H1 (cell line): ENCODE results near the gene THAP2. TPM values are rescaled to one million over a fixed set of nuclear protein-coding genes. Genes with fewer than 3 reads are reported as not detected.

Experiments
- CTCF ChIA-PET: fragments of 300-600 bp; sonication (Branson Sonifier 250); formaldehyde crosslinking; loops from one replicate; lab custom pipeline; 2021; ENCODE audit not compliant: partially characterized antibody; lab: Charles Lee
- POLR2A ChIA-PET: fragments of 300-600 bp; sonication (Branson Sonifier 250); formaldehyde crosslinking; loops from one replicate; lab custom pipeline; 2021; ENCODE audit warnings: inconsistent platforms; ENCODE audit not compliant: partially characterized antibody; lab: Charles Lee
- DNase-seq, 2 experiments: peaks; one replicate each; pipeline versions ENCODE4 v3.0.0 to v3.0.0-alpha.2; 2010 to 2022; ENCODE audit warnings: low spot score in 2 of 2, low read depth in 1 of 2, mixed read lengths in 1 of 2
- FAIRE-seq: peaks from 2 replicates; lab custom pipeline; 2011; peaks lifted over from hg19 to GRCh38; lab: Jason Lieb, UNC
- H2AFZ ChIP-seq: 2 replicates; pipeline ENCODE4 v1.8.1; 2012; ENCODE audit warnings: low read length, inconsistent platforms
- H2AK5ac ChIP-seq: 2 replicates; pipeline ENCODE4 v1.6.1; 2013; ENCODE audit warnings: low read depth, low read length
- H2BK120ac ChIP-seq: replicated peaks from 2 replicates; pipeline ENCODE3; 2013; ENCODE audit warnings: low read depth, low read length, inconsistent platforms
- H2BK12ac ChIP-seq: 2 replicates; pipeline ENCODE4 v1.6.1; 2013; ENCODE audit warnings: low read depth, low read length
- H2BK15ac ChIP-seq: 2 replicates; pipeline ENCODE4 v1.6.1; 2013; ENCODE audit warnings: low read length
- H2BK20ac ChIP-seq: 2 replicates; pipeline ENCODE4 v1.6.1; 2013; ENCODE audit warnings: low read length
- H2BK5ac ChIP-seq: 2 replicates; pipeline ENCODE4 v1.6.1; 2013; ENCODE audit warnings: low read depth, low read length
- H3K14ac ChIP-seq: 2 replicates; pipeline ENCODE4 v1.6.1; 2013; ENCODE audit warnings: inconsistent platforms; ENCODE audit not compliant: insufficient read length
- H3K18ac ChIP-seq: 2 replicates; pipeline ENCODE4 v1.6.1; 2013; ENCODE audit warnings: low read length; ENCODE audit errors: extremely low read depth
- H3K23ac ChIP-seq: 2 replicates; pipeline ENCODE4 v1.6.1; 2013; ENCODE audit warnings: inconsistent platforms; ENCODE audit not compliant: insufficient read length
- H3K23me2 ChIP-seq: 2 replicates; pipeline ENCODE4 v1.6.1; 2013; ENCODE audit warnings: low read depth, low read length
- H3K27ac ChIP-seq: 2 replicates; pipeline ENCODE4 v1.6.1; 2011; ENCODE audit warnings: low read depth, low read length, inconsistent platforms
- H3K27me3 ChIP-seq, 4 experiments: replicated peaks in 1 of 4; 1 replicate in 1 of 4; 2 replicates in 3 of 4; pipeline versions ENCODE4 v1.6.1 to v1.8.1; 2011 to 2013; ENCODE audit warnings: low read length in 3 of 4, mild to moderate bottlenecking in 3 of 4, inconsistent platforms in 2 of 4, mixed read lengths in 2 of 4, moderate library complexity in 1 of 4; ENCODE audit not compliant: control insufficient read depth in 3 of 4, insufficient read depth in 3 of 4; ENCODE audit errors: extremely low read depth in 1 of 4
- H3K36me3 ChIP-seq, 4 experiments: 2 replicates each; pipeline versions ENCODE4 v1.6.1 to v1.8.1; 2011 to 2013; ENCODE audit warnings: mild to moderate bottlenecking in 4 of 4, low read length in 3 of 4, moderate library complexity in 2 of 4, control low read depth in 1 of 4, inconsistent platforms in 1 of 4; ENCODE audit not compliant: insufficient read depth in 4 of 4, control insufficient read depth in 2 of 4
- H3K4ac ChIP-seq: replicated peaks from 2 replicates; pipeline ENCODE3; 2013; ENCODE audit warnings: low read length, low read depth, mixed read lengths, inconsistent platforms; ENCODE audit not compliant: insufficient read length
- H3K4me1 ChIP-seq, 4 experiments: replicated peaks in 1 of 4; 1 replicate in 1 of 4; 2 replicates in 3 of 4; pipeline versions ENCODE4 v1.6.1 to v1.8.1; 2011 to 2013; ENCODE audit warnings: low read length in 3 of 4, inconsistent platforms in 2 of 4, mixed read lengths in 1 of 4; ENCODE audit not compliant: insufficient read depth in 4 of 4, control insufficient read depth in 3 of 4
- H3K4me2 ChIP-seq, 2 experiments: 2 replicates each; pipeline versions ENCODE4 v1.6.1 to v1.8.1; 2011 to 2013; ENCODE audit warnings: low read depth in 2 of 2, low read length in 2 of 2, control low read depth in 1 of 2, inconsistent platforms in 1 of 2, mild to moderate bottlenecking in 1 of 2; ENCODE audit not compliant: insufficient read depth in 1 of 2
- H3K4me3 ChIP-seq, 4 experiments: fragments of 200-600, 300-600 bp in 1 of 4; sonication (generic), shearing (Covaris generic), sonication (Bioruptor Twin) in 1 of 4; 2 replicates each; pipeline versions ENCODE4 v1.5.1 to v1.8.1; 2011 to 2016; ENCODE audit warnings: low read length in 4 of 4, low read depth in 3 of 4, control low read depth in 2 of 4, inconsistent platforms in 2 of 4, mild to moderate bottlenecking in 2 of 4, mixed read lengths in 1 of 4, moderate library complexity in 1 of 4; ENCODE audit not compliant: insufficient read depth in 2 of 4; ENCODE audit errors: extremely low read depth in 1 of 4
- H3K56ac ChIP-seq: replicated peaks from 2 replicates; pipeline ENCODE3; 2013; ENCODE audit warnings: low read depth, mild to moderate bottlenecking, mixed read lengths, low read length, inconsistent platforms; ENCODE audit not compliant: insufficient read length
- H3K79me1 ChIP-seq: 2 replicates; pipeline ENCODE4 v1.6.1; 2013; ENCODE audit warnings: low read depth, low read length, control low read depth
- H3K79me2 ChIP-seq, 2 experiments: 2 replicates each; pipeline versions ENCODE4 v1.6.1 to v1.8.1; 2012 to 2013; ENCODE audit warnings: low read length in 2 of 2, mild to moderate bottlenecking in 2 of 2, inconsistent platforms in 1 of 2; ENCODE audit not compliant: insufficient read depth in 2 of 2, control insufficient read depth in 1 of 2
- H3K9ac ChIP-seq, 4 experiments: replicated peaks in 1 of 4; 1 replicate in 1 of 4; 2 replicates in 3 of 4; pipeline versions ENCODE4 v1.6.1 to v1.8.1; 2011 to 2013; ENCODE audit warnings: low read depth in 3 of 4, low read length in 3 of 4, control low read depth in 2 of 4, mild to moderate bottlenecking in 2 of 4, moderate library complexity in 2 of 4, inconsistent platforms in 1 of 4; ENCODE audit errors: extremely low read depth in 1 of 4
- H3K9me3 ChIP-seq, 2 experiments: 2 replicates each; pipeline versions ENCODE4 v1.6.1 to v1.8.1; 2012 to 2013; ENCODE audit warnings: mild to moderate bottlenecking in 2 of 2, moderate library complexity in 2 of 2, control low read depth in 1 of 2, inconsistent platforms in 1 of 2, low read depth in 1 of 2, low read length in 1 of 2, mixed read lengths in 1 of 2; ENCODE audit not compliant: insufficient read depth in 2 of 2
- H4K20me1 ChIP-seq, 2 experiments: replicated peaks in 1 of 2; 2 replicates each; pipeline versions ENCODE3 to v1.8.1; 2011 to 2013; ENCODE audit warnings: inconsistent platforms in 2 of 2, low read length in 2 of 2, mild to moderate bottlenecking in 1 of 2; ENCODE audit not compliant: insufficient read depth in 2 of 2, control insufficient read depth in 1 of 2
- H4K5ac ChIP-seq: 2 replicates; pipeline ENCODE4 v1.6.1; 2013; ENCODE audit warnings: low read length, low read depth, mixed read lengths, inconsistent platforms; ENCODE audit not compliant: insufficient read length
- H4K8ac ChIP-seq: 2 replicates; pipeline ENCODE4 v1.8.0; 2013; ENCODE audit warnings: mild to moderate bottlenecking, moderate library complexity, low read length, inconsistent platforms; ENCODE audit not compliant: insufficient read depth; ENCODE audit errors: extremely low read depth
- H4K91ac ChIP-seq: replicated peaks from 2 replicates; pipeline ENCODE3; 2013; ENCODE audit warnings: low read length, mixed read lengths, inconsistent platforms; ENCODE audit not compliant: insufficient read length
- ATF2 ChIP-seq: IDR thresholded peaks from 2 replicates; pipeline ENCODE4 v1.6.1; 2012; ENCODE audit warnings: low read length, inconsistent platforms
- BRCA1 ChIP-seq: IDR thresholded peaks from 2 replicates; pipeline ENCODE4 v1.6.1; 2012; ENCODE audit warnings: low read depth, low read length, improper control_type of control experiment
- CHD1 ChIP-seq: IDR thresholded peaks from 2 replicates; pipeline ENCODE4 v1.6.1; 2012; ENCODE audit warnings: low read depth, low read length, improper control_type of control experiment
- CREB1 ChIP-seq: IDR thresholded peaks from 2 replicates; pipeline ENCODE4 v1.6.1; 2012; ENCODE audit warnings: inconsistent platforms
- GTF2F1 ChIP-seq: IDR thresholded peaks from 2 replicates; pipeline ENCODE4 v1.6.1; 2012; ENCODE audit warnings: low read depth, low read length, improper control_type of control experiment, borderline replicate concordance
- HDAC2 ChIP-seq, 2 experiments: fragments of 300-600 bp in 1 of 2; sonication (generic) in 1 of 2; IDR thresholded peaks; 2 replicates each; pipeline ENCODE4 v1.6.1; 2011 to 2012; ENCODE audit warnings: low read depth in 2 of 2, low read length in 2 of 2, mild to moderate bottlenecking in 2 of 2, moderate library complexity in 2 of 2, borderline replicate concordance in 1 of 2, inconsistent platforms in 1 of 2
- KDM5A ChIP-seq: fragments of 200-600 bp; IDR thresholded peaks from 2 replicates; pipeline ENCODE4 v1.7.1; 2012; ENCODE audit warnings: mild to moderate bottlenecking, low read length, inconsistent platforms, mixed read lengths
- RXRA ChIP-seq: IDR thresholded peaks from 2 replicates; pipeline ENCODE4 v1.6.1; 2011; ENCODE audit warnings: low read depth, mild to moderate bottlenecking, low read length, moderate library complexity; ENCODE audit not compliant: insufficient read depth
- ZNF274 ChIP-seq: IDR thresholded peaks from 2 replicates; pipeline ENCODE4 v1.7.0; 2012; ENCODE audit warnings: low read length, borderline replicate concordance; ENCODE audit errors: extremely low read depth
- WGBS, 2 experiments: shearing (Covaris generic) in 1 of 2; methylation state at CpG; one replicate each; pipeline versions ENCODE4 v1.1.6 to v1.1.7; 2013 to 2015; ENCODE audit warnings: low lambda C conversion rate in 2 of 2, mixed read lengths in 2 of 2, inconsistent platforms in 1 of 2, low coverage in 1 of 2, missing lambda C conversion rate in 1 of 2; ENCODE audit not compliant: insufficient replicate concordance in 2 of 2, insufficient coverage in 1 of 2, insufficient read length in 1 of 2; ENCODE audit errors: extremely low coverage in 1 of 2, missing lambda C conversion rate in 1 of 2; 5-methylcytosine and 5-hydroxymethylcytosine counted together
- polyA plus RNA-seq, 7 experiments: library from polyadenylated mRNA; depleted of rRNA in 3 of 7; stranded (reverse) in 5 of 7; unstranded in 2 of 7; fragments of >200 nt in 5 of 7; fragments of 200-250 nt in 2 of 7; gene quantifications; 1 replicate in 5 of 7; 2 replicates in 1 of 7; 4 replicates in 1 of 7; pipeline versions ENCODE4 v1.2.1 to v1.2.3, GENCODE V29; 2011 to 2013; ENCODE audit warnings: missing spikeins in 2 of 7, mixed read lengths in 2 of 7
- total RNA-seq: library from RNA; stranded (reverse); fragmentation: NEBNext Ultra II Directional; extraction: Animal tissue kit (Norgen Biotek cat#: 25700); gene quantifications from 2 replicates; pipeline ENCODE4 v1.2.1, GENCODE V29; 2021

The THAP2 gene
- total and polyA plus RNA-seq, 2 of the 8 experiments (the other 6 are each of a cell fraction or from before 2014, with no cell fraction given), result 1.8 to 5.3 TPM

- no peak overlapping the region for H2BK20ac ChIP-seq
- no peak overlapping the region for H2AFZ ChIP-seq
- 92% methylated on average over 2 of the region's 2 CpGs; no CpG with 5 or more reads in 1 of the 2 experiments for WGBS, 2 experiments
- peaks cover 0 to 3% of the 10 kb centered on the region in 2 experiments for H4K20me1 ChIP-seq
- H3K23ac ChIP-seq, result no peak overlapping the region
- DNase-seq (no peak), FAIRE-seq (no peak)
- no peak overlapping the region for H3K27ac ChIP-seq
- H3K56ac ChIP-seq, result no peak overlapping the region
- H3K79me2 ChIP-seq, result no peaks in the 10 kb centered on the region
- H2BK12ac ChIP-seq, result no peak overlapping the region
- no peak overlapping the region for H2BK15ac ChIP-seq
- no peaks in the 10 kb centered on the region for H3K4me1 ChIP-seq
- H4K91ac ChIP-seq, result no peak overlapping the region
- H3K36me3 ChIP-seq, result peaks cover 9 to 53% (median 36%) of the 10 kb centered on the region in 4 experiments
- no peak overlapping the region for H3K4me3 ChIP-seq
- H3K14ac ChIP-seq, result no peak overlapping the region
- ChIA-PET POLR2A (no interaction called here), CTCF (interaction anchor here (1.2 to 2.3 kb wide), 2 partner anchors 17 to 105 kb away, joined by 3 to 11 read pairs; no protein-coding TSS in a partner anchor)
- H2BK120ac ChIP-seq, result no peak overlapping the region
- no peak overlapping the region for H3K4me2 ChIP-seq
- H4K8ac ChIP-seq, result no peak overlapping the region
- no peak overlapping the region for H3K18ac ChIP-seq
- H3K4ac ChIP-seq, result no peak overlapping the region
- no peaks in the 10 kb centered on the region for H3K79me1 ChIP-seq
- H2AK5ac ChIP-seq, result no peak overlapping the region
- H3K23me2 ChIP-seq, result no peaks in the 10 kb centered on the region
- H3K9ac ChIP-seq, result peak overlapping the region in 1 of 4 experiments; percentile 34; a peak in 1 of 7 replicates
- no peak overlapping the region for H2BK5ac ChIP-seq
- H4K5ac ChIP-seq, result no peak overlapping the region
- no peaks in the 10 kb centered on the region for H3K27me3 ChIP-seq
- no peaks in the 10 kb centered on the region for H3K9me3 ChIP-seq
- no peak for TF ChIP-seq BRCA1
- TF ChIP-seq KDM5A, result no peak
- TF ChIP-seq GTF2F1, result no peak
- TF ChIP-seq ATF2, result no peak
- TF ChIP-seq ZNF274, result no peak
- TF ChIP-seq CREB1, result no peak
- TF ChIP-seq HDAC2 (IDR thresholded peaks at IDR 0.05; ENCODE audit: borderline replicate concordance in 1 of 2, low read depth in 2 of 2, low read length in 2 of 2), result no peak
- TF ChIP-seq RXRA, result no peak
- TF ChIP-seq CHD1, result no peak
Measured at GRCh38 chr12:71641390-71641789, 22.7 kb upstream of the THAP2 start.
